NCI-H2196 (cell line): Measurements from ENCODE around the gene DEAF1.
A peak's percentile ranks its signal among the peaks of the same experiment; 100 is the strongest.

ENCODE experiments used
- DNase-seq: peaks from one replicate; lab custom pipeline; 2025; ENCODE audit not compliant: unreplicated experiment; lab: John Stamatoyannopoulos, UW

Gene DEAF1

DNA sequence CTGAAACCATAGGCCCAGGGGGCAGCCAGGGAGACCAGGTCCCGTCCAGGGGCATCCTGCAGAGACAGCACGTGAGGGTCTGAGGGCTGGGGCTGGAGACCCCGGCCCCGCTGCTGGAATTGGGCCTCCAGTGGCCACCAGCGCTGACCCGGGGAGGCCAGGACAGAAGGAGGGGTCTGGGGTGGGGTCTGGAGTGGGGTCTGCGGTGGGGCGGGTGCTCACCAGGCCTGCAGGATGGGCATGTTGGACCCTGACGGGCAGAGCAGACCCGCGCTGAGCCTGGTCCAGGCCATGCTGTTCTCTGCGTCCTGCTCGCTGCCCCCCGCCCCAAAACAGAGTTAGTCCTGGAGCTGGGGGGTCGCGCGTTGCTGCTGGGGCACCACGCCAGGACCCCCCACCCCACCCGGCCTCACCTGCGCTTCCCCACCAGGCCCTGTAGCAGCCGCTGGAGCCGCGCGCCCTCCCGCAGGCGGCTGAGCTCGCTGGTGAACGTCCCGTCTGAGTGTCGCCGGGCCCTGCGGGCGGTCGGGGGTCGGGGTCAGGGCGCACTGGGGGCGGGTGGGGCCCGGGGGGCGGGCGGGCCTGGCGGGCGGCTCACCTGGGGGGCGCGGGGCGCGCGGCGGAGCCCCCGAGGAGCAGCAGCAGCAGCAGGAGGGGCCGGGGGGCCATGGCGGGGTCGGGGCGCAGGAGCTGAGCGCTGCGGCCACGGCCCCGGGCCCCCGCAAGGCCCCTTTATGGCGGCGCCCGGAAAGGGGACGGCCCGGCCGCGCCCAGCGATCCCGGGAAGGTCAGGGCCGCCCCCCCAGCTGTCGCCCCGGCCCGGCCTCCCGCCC lies 68.3 kb downstream of the DEAF1 start, which contains the start of gene SCT:
TSS of gene SCT (minus strand) at position 707 of the 833 bp plus-strand sequence. CDS start at position 669, 38 bp downstream.
- no peak for DNase-seq

- no peak for DNase-seq
Observed at GRCh38 chr11:625636-626268, 69.3 kb downstream of the DEAF1 start.

- DNase-seq, result no peak
Observed at GRCh38 chr11:624705-625635, 70.1 kb downstream of the DEAF1 start, which contains the start of gene CDHR5. TSS of gene CDHR5 (minus strand) at chr11:624955. CDS start at chr11:624902, 53 bp downstream.

- no peak for DNase-seq
Observed at GRCh38 chr11:623999-624704, 70.9 kb downstream of the DEAF1 start.

GRCh38 chr11:623349-623869 lies 71.6 kb downstream of the DEAF1 start:
- DNase-seq, result no peak

DNA sequence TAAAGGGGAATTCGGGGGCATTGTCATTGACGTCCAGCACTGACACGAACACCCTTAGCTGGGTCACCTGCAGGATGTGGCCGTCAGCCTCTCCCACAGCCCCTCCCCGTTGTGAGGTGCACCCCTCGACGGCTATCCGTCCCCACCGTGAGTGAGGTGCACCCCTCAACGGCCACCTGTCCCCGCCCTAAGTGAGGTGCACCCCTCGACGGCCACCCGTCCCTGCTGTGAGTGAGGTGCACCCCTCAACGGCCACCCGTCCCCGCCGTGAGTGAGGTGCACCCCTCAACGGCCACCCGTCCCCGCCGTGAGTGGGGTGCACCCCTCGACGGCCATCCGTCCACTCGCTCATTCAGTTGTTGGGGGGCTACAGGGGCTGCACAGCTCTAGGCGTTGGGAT lies 73.2 kb downstream of the DEAF1 start:
- DNase-seq, result no peak

DNA sequence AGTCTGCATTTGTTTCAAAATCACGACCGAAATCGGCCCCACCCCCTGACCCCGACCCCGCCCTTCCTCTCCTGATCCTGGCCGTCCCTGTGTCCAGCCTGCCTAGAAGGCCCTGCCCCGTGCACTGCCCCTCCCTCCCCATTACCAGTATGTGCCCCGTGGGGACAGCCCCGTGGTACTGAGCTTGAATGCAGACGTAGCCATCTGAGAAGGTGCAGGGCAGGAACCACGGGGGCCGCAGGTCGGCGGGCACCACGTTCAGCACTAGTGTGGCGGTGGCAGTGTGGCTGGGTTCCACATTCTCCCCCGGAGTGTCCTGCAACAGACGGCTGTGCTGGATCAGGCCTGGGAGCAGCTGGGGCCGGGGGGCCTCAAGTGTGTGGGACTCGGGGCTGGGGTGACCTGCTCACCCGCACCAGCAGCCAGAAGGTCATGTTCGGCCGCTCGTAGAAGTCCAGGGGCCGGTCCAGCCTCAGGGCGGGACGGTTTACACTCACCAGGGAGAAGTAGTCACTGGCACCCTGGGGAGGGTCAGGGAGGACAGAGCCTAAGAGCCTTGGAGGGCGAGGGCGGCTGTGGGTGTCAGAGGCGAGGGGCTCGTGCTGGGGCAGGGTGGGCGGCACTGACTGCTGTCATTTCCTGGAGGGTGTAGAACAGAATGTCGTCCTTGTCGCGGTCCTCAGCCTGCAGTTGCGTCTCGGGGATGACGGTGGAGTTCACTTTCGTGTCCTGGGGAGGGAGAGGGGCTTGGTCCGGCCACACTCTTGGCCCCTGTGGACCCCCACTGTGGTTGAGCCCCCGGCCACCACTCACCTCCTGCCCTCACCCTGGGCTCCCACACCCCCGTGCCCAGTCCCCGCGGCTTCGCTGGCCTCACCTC lies 73.8 kb downstream of the DEAF1 start:
- no peak for DNase-seq

GRCh38 chr11:620201-620600 lies 74.8 kb downstream of the DEAF1 start:
- no peak for DNase-seq

DNA sequence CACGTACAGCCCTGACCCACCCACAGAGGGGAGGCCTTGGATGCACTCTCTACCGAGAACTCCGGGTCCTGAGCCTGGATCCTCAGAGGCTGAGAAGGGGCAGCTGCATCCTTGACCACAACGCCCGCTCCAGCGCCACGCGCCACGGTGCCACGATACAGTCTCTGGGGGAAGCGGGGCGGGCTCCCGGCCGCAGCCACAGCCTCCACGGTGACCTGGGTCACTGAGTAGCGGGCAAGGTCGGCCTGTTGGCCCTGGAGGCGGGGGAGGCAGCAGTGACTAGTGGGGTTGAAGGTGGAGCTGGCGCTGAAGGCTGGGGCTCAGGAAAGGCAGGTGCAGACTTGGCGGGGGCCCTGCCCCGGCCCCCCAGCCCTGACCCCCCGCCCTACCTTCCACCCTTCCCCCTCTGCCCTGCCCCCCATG lies 75.4 kb downstream of the DEAF1 start:
- no peak for DNase-seq

GRCh38 chr11:618856-619627 lies 76.0 kb downstream of the DEAF1 start:
- DNase-seq, result no peak

- DNase-seq, result no peak
Observed at GRCh38 chr11:617912-618682, 76.9 kb downstream of the DEAF1 start.

- no peak for DNase-seq
Observed at GRCh38 chr11:617199-617911, 77.7 kb downstream of the DEAF1 start.

DNA sequence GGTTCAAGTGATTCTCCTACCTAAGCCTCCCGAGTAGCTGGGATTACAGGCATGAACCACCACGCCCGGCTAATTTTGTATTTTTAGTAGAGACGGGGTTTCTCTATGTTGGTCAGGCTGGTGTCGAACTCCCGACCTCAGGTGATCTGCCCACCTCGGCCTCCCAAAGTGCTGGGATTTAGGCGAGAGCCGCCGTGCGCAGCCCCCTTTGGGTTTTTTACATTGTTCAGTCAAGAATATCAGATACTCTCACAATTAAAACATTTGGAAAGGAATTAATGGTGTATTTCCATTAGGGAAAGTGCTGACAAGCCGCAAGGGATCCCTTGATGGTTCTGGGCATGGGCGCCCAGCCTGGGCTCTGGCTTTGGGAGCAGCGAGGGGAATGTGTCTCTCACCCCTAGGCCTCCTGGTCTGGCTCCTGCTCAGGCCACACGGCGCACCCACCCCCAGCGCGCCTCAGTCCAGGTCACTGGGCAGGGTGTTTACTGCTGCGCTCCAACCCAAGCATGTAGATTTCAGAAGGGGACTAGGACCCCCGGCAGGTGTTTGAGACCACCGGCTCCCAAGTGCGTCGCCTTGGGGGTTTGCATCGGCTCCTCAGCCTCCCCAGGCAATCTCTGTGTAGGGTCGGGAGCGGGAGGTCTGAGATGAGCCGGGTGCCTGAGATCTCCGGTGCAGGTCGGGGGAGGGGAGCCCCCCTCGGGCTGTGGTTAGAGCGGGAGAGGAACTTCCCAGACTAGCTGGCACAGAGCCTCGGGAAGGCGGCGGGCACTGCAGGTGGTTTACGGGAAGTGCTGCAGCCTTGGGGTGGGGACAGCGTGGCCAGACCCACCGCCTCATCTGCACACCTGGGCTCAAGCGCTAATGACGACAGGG lies 78.5 kb downstream of the DEAF1 start:
- DNase-seq, result no peak

- DNase-seq, result peak; percentile 94
Observed at GRCh38 chr11:615504-616319, 79.3 kb downstream of the DEAF1 start, which contains the start of gene IRF7. TSS of gene IRF7 (minus strand) at chr11:615950. CDS start at chr11:615364, 586 bp downstream.
